Upper lobe of left lung (tissue), 4 donors: ENCODE measurements around the gene ITPR2.

Source experiments
- CTCF ChIP-seq, 6 experiments: fragments of 450-650 bp in 4 of 6; fragments of 200-600 bp in 2 of 6; sonication (generic) in 2 of 6; IDR thresholded peaks; one replicate each; pipeline ENCODE4 v1.5.1; 2016 to 2019; ENCODE audit warnings: antibody characterized with exemption in 6 of 6
- POLR2AphosphoS5 ChIP-seq, 2 donors: sonication (generic); formaldehyde crosslinking; IDR thresholded peaks; one replicate each; pipeline ENCODE4 v1.5.1; 2017; ENCODE audit warnings: antibody characterized with exemption in 2 of 2

- TF ChIP-seq POLR2AphosphoS5 (IDR thresholded peaks at IDR 0.05) (no peak), CTCF (IDR thresholded peaks at IDR 0.05) (no peak)
Measured at GRCh38 chr12:26473291-26473690, 359.7 kb downstream of the ITPR2 start.
